GM19372 (cell line): ENCODE data around the gene GMEB2.
"Not testable (repeated sequence)": the region's sequence is repeated elsewhere in the genome, so short reads cannot be mapped to it uniquely, and the experiment has no call there.

Experiments
- ATAC-seq: cut with Tn5 transposase; IDR thresholded peaks from one replicate; pipeline ENCODE4 v1.9.1; 2021; ENCODE audit warnings: mild to moderate bottlenecking, low read depth, moderate library complexity; ENCODE audit not compliant: unreplicated experiment

GMEB2 gene

GRCh38 chr20:63618291-63618980 is 8.5 kb downstream of the GMEB2 start:
- no peak for ATAC-seq

- ATAC-seq: no peak
Observed at GRCh38 chr20:63617876-63618265, 9.0 kb downstream of the GMEB2 start.

GRCh38 chr20:63617092-63617875 is 9.6 kb downstream of the GMEB2 start:
- ATAC-seq: no peak

GRCh38 chr20:63613863-63614594 is 12.9 kb downstream of the GMEB2 start:
- ATAC-seq: not testable (repeated sequence)

GRCh38 chr20:63612276-63612931 is 14.5 kb downstream of the GMEB2 start:
- ATAC-seq: no peak

- no peak for ATAC-seq
Observed at GRCh38 chr20:63611646-63612045, 15.3 kb downstream of the GMEB2 start.

GRCh38 chr20:63610581-63611435 is 16.1 kb downstream of the GMEB2 start:
- ATAC-seq: no peak

- ATAC-seq: no peak
Observed at GRCh38 chr20:63606686-63607085, 20.2 kb downstream of the GMEB2 start.

- ATAC-seq: no peak
Observed at GRCh38 chr20:63602321-63602720, 24.6 kb downstream of the GMEB2 start.

- ATAC-seq: not testable (repeated sequence)
Observed at GRCh38 chr20:63601679-63602078, 25.2 kb downstream of the GMEB2 start.

- no peak for ATAC-seq
Observed at GRCh38 chr20:63599396-63600050, 27.4 kb downstream of the GMEB2 start.

- no peak for ATAC-seq
Observed at GRCh38 chr20:63598479-63599395, 28.2 kb downstream of the GMEB2 start.

GRCh38 chr20:63597651-63598478 is 29.0 kb downstream of the GMEB2 start:
- no peak for ATAC-seq

- no peak for ATAC-seq
Observed at GRCh38 chr20:63596423-63596822, 30.5 kb downstream of the GMEB2 start.

- no peak for ATAC-seq
Observed at GRCh38 chr20:63595416-63596127, 31.3 kb downstream of the GMEB2 start.

GRCh38 chr20:63594043-63594561 is 32.8 kb downstream of the GMEB2 start:
- ATAC-seq: no peak

GRCh38 chr20:63592661-63593060 is 34.2 kb downstream of the GMEB2 start:
- ATAC-seq: no peak
